ENCODE measurements around the gene OSBP. TPM values are rescaled to one million over a fixed set of nuclear protein-coding genes. Genes with fewer than 3 reads are reported as not detected.

OSBP gene
- total RNA-seq, 1 experiment from 2014 or later = 45.4 TPM

- Mint-ChIP-seq H3K27me3 (ENCODE audit: low read depth) (no peaks in the 10 kb centered on the region), H3K27ac (no peak overlapping the region), H3K36me3 (peaks cover 40% of the 10 kb centered on the region), H3K4me3 (no peak overlapping the region), H3K4me1 (no peaks in the 10 kb centered on the region), H3K9me3 (no peaks in the 10 kb centered on the region)
- ATAC-seq (no peak), DNase-seq (ENCODE audit: low spot score) (no peak)
- ChIA-PET CTCF (no interaction called here), POLR2A (no interaction called here)
- no peak for TF ChIP-seq USF1 (CRISPR knock-in tag; IDR thresholded peaks at IDR 0.05)
- TF ChIP-seq ZNF532 (CRISPR knock-in tag; IDR thresholded peaks at IDR 0.05; ENCODE audit: borderline replicate concordance) = no peak
- TF ChIP-seq AR (CRISPR knock-in tag; IDR thresholded peaks at IDR 0.05) = no peak
- TF ChIP-seq FOXP4 (CRISPR knock-in tag; IDR thresholded peaks at IDR 0.05) = no peak
- no peak for TF ChIP-seq ARID4B (CRISPR knock-in tag; IDR thresholded peaks at IDR 0.05; ENCODE audit: borderline replicate concordance)
- TF ChIP-seq FOXK1 (CRISPR knock-in tag; IDR thresholded peaks at IDR 0.05) = no peak
- TF ChIP-seq NR2C2 (CRISPR knock-in tag; IDR thresholded peaks at IDR 0.05) = no peak
- no peak for TF ChIP-seq TCF7 (CRISPR knock-in tag; IDR thresholded peaks at IDR 0.05; ENCODE audit: low read depth)
- TF ChIP-seq TEAD1 (CRISPR knock-in tag; IDR thresholded peaks at IDR 0.05) = no peak
- no peak for TF ChIP-seq HMGXB4 (CRISPR knock-in tag; IDR thresholded peaks at IDR 0.05)
- TF ChIP-seq ZNF219 (CRISPR knock-in tag; IDR thresholded peaks at IDR 0.05; ENCODE audit: borderline replicate concordance) = no peak
- TF ChIP-seq RORB (CRISPR knock-in tag; IDR thresholded peaks at IDR 0.05) = no peak
- no peak for TF ChIP-seq ZNF396 (CRISPR knock-in tag; IDR thresholded peaks at IDR 0.05; ENCODE audit: borderline replicate concordance)
These were observed 41.1 kb downstream of the OSBP start for GRCh38 chr11:59574467-59574866.
